ENCODE measurements around the gene MAPKAP1. TPM values are rescaled to one million over a fixed set of nuclear protein-coding genes. Genes with fewer than 3 reads are reported as not detected.

MAPKAP1 gene
- total and polyA plus RNA-seq, 2 experiments from 2014 or later, result 68.4 to 98.5 TPM

GRCh38 chr9:125504616-125505015 lies 202.4 kb downstream of the MAPKAP1 start:
- Histone ChIP-seq H3F3A (replicated peaks; ENCODE audit: low read depth) (no peaks in the 10 kb centered on the region), H3K9me2 (ENCODE audit: insufficient read depth) (no peaks in the 10 kb centered on the region), H4K20me1 (replicated peaks; ENCODE audit: insufficient read depth) (no peaks in the 10 kb centered on the region), H3K27ac (ENCODE audit: low read depth) (no peak overlapping the region), H3K4me2 (no peak overlapping the region), H3K36me3 (ENCODE audit: insufficient read depth) (no peaks in the 10 kb centered on the region), H3K27me3 (ENCODE audit: insufficient read depth) (no peaks in the 10 kb centered on the region), H3K79me2 (replicated peaks; ENCODE audit: insufficient read depth) (no peaks in the 10 kb centered on the region; the same call in 1 of the 2 replicates), H2AFZ (no peak overlapping the region), H3K4me1 (ENCODE audit: insufficient read depth) (peaks cover 15% of the 10 kb centered on the region), H3K4me3 (no peak overlapping the region)
- TF ChIP-seq ZNF462 (CRISPR knock-in tag; IDR thresholded peaks at IDR 0.05) (no peak), ZNF114 (CRISPR knock-in tag; IDR thresholded peaks at IDR 0.05) (no peak), EZH2phosphoT487 (IDR thresholded peaks at IDR 0.05; ENCODE audit: unreplicated experiment) (no peak), JUNB (IDR thresholded peaks at IDR 0.05; ENCODE audit: unreplicated experiment) (no peak), CTCF (conservative IDR thresholded peaks at IDR 0.05; ENCODE audit: low read depth in 2 of 2) (no peak), CREB1 (CRISPR knock-in tag; IDR thresholded peaks at IDR 0.05; ENCODE audit: low read depth) (no peak)
- H3K4me3 Mint-ChIP-seq, result no peak overlapping the region
- H3K9me3 Mint-ChIP-seq, result no peaks in the 10 kb centered on the region
- no peak for ATAC-seq
- H3K36me3 Mint-ChIP-seq (ENCODE audit: low read depth), result peaks cover 4% of the 10 kb centered on the region; the same call in 2 of the 3 replicates
- H3K4me1 Mint-ChIP-seq, result peaks cover 14% of the 10 kb centered on the region
- H3K27ac Mint-ChIP-seq, result no peak overlapping the region
- DNase-seq (ENCODE audit: low spot score), result no peak
- peaks cover 2% of the 10 kb centered on the region for H3K27me3 Mint-ChIP-seq (ENCODE audit: insufficient read depth, low read depth, poor library complexity)

All from GM23338 (cell line).